Activated T-cell treated with anti-CD3 and anti-CD28 coated beads for 48 hours (primary cell): ENCODE data around the gene VGLL2.

ENCODE experiments used
- DNase-seq: peaks from one replicate; pipeline ENCODE4 v3.0.0-alpha.2; 2020; ENCODE audit warnings: low read depth

VGLL2 gene

GRCh38 chr6:117269638-117270054 lies 4.3 kb downstream of the VGLL2 start:
- DNase-seq: no peak

GRCh38 chr6:117270055-117270842 lies 4.9 kb downstream of the VGLL2 start:
- no peak for DNase-seq

GRCh38 chr6:117270843-117271507 lies 5.6 kb downstream of the VGLL2 start:
- no peak for DNase-seq

- DNase-seq: no peak
Measured at GRCh38 chr6:117272032-117272866, 6.9 kb downstream of the VGLL2 start.

GRCh38 chr6:117272891-117273290 lies 7.5 kb downstream of the VGLL2 start:
- DNase-seq: no peak

GRCh38 chr6:117275205-117275604 lies 9.8 kb downstream of the VGLL2 start:
- no peak for DNase-seq

GRCh38 chr6:117275711-117276110 lies 10.4 kb downstream of the VGLL2 start:
- DNase-seq: no peak

- no peak for DNase-seq
Measured at GRCh38 chr6:117276778-117277316, 11.5 kb downstream of the VGLL2 start.

GRCh38 chr6:117280922-117281321 lies 15.6 kb downstream of the VGLL2 start:
- no peak for DNase-seq

- no peak for DNase-seq
Measured at GRCh38 chr6:117288083-117288715, 22.8 kb downstream of the VGLL2 start.

GRCh38 chr6:117290173-117290846 lies 25.0 kb downstream of the VGLL2 start:
- no peak for DNase-seq

- no peak for DNase-seq
Measured at GRCh38 chr6:117298941-117299340, 33.6 kb downstream of the VGLL2 start.

GRCh38 chr6:117303323-117303722 lies 38.0 kb downstream of the VGLL2 start:
- no peak for DNase-seq

- no peak for DNase-seq
Measured at GRCh38 chr6:117304446-117304845, 39.1 kb downstream of the VGLL2 start.

GRCh38 chr6:117306227-117306790 lies 41.0 kb downstream of the VGLL2 start:
- no peak for DNase-seq

- no peak for DNase-seq
Measured at GRCh38 chr6:117307655-117308054, 42.3 kb downstream of the VGLL2 start.

GRCh38 chr6:117309069-117309468 lies 43.7 kb downstream of the VGLL2 start:
- no peak for DNase-seq

- no peak for DNase-seq
Measured at GRCh38 chr6:117309611-117310010, 44.3 kb downstream of the VGLL2 start.

GRCh38 chr6:117311310-117311709 lies 46.0 kb downstream of the VGLL2 start:
- no peak for DNase-seq

GRCh38 chr6:117311726-117312125 lies 46.4 kb downstream of the VGLL2 start:
- DNase-seq: no peak

- no peak for DNase-seq
Measured at GRCh38 chr6:117317261-117317660, 51.9 kb downstream of the VGLL2 start.
